Neuronal stem cell (in vitro differentiated cells): Measurements from ENCODE around the gene PLEKHA6.
A peak's percentile ranks its signal among the peaks of the same experiment; 100 is the strongest.

Experiments used
- DNase-seq: peaks from one replicate; pipeline ENCODE4 v3.0.0-alpha.2; 2013; ENCODE audit warnings: low spot score
- H2AFZ ChIP-seq: one replicate; pipeline ENCODE4 v1.6.1; 2013; ENCODE audit warnings: mild to moderate bottlenecking, low read length, inconsistent platforms
- H2AK5ac ChIP-seq: 2 replicates; pipeline ENCODE4 v1.6.1; 2013; ENCODE audit warnings: low read depth, mild to moderate bottlenecking, inconsistent platforms, low read length, moderate library complexity, mixed read lengths
- H2BK120ac ChIP-seq: 2 replicates; pipeline ENCODE4 v1.6.1; 2013; ENCODE audit warnings: low read depth, mild to moderate bottlenecking, inconsistent platforms, low read length, moderate library complexity, mixed read lengths
- H2BK12ac ChIP-seq: one replicate; pipeline ENCODE4 v1.6.1; 2013; ENCODE audit warnings: low read length, inconsistent platforms
- H2BK15ac ChIP-seq: 2 replicates; pipeline ENCODE4 v1.6.1; 2013; ENCODE audit warnings: mild to moderate bottlenecking, low read length, inconsistent platforms, mixed read lengths
- H2BK5ac ChIP-seq: one replicate; pipeline ENCODE4 v1.6.1; 2013; ENCODE audit warnings: inconsistent platforms, mild to moderate bottlenecking, low read length, moderate library complexity
- H3K14ac ChIP-seq: one replicate; pipeline ENCODE4 v1.6.1; 2013; ENCODE audit warnings: low read length, inconsistent platforms
- H3K18ac ChIP-seq: 2 replicates; pipeline ENCODE4 v1.6.1; 2013; ENCODE audit warnings: low read length, inconsistent platforms
- H3K23ac ChIP-seq: 2 replicates; pipeline ENCODE4 v1.6.1; 2013; ENCODE audit warnings: low read depth, mild to moderate bottlenecking, mixed read lengths, low read length, inconsistent platforms; ENCODE audit not compliant: poor library complexity
- H3K27ac ChIP-seq: replicated peaks from 3 replicates; pipeline ENCODE4 v1.5.1; 2013; ENCODE audit warnings: low read length, inconsistent platforms
- H3K27me3 ChIP-seq, 3 experiments: 2 replicates each; pipeline ENCODE4 v1.6.1; 2013; ENCODE audit warnings: low read length in 3 of 3, mild to moderate bottlenecking in 2 of 3, inconsistent platforms in 1 of 3, low read depth in 1 of 3, mixed read lengths in 1 of 3, moderate library complexity in 1 of 3; ENCODE audit not compliant: control insufficient read depth in 3 of 3, insufficient read depth in 3 of 3
- H3K36me3 ChIP-seq, 2 donors: replicated peaks in 1 of 2; 2 replicates each; pipeline ENCODE4 v1.6.1; 2013; ENCODE audit warnings: low read length in 2 of 2; ENCODE audit not compliant: control insufficient read depth in 2 of 2, insufficient read depth in 2 of 2
- H3K4ac ChIP-seq: 2 replicates; pipeline ENCODE4 v1.6.1; 2013; ENCODE audit warnings: inconsistent platforms, mild to moderate bottlenecking, low read length, moderate library complexity
- H3K4me1 ChIP-seq, 2 donors: 1 replicate in 1 of 2; 2 replicates in 1 of 2; pipeline ENCODE4 v1.6.1; 2013; ENCODE audit warnings: low read length in 2 of 2, low read depth in 1 of 2; ENCODE audit not compliant: control insufficient read depth in 2 of 2, insufficient read depth in 1 of 2
- H3K4me2 ChIP-seq: one replicate; pipeline ENCODE4 v1.6.1; 2013; ENCODE audit warnings: mild to moderate bottlenecking, low read length, inconsistent platforms; ENCODE audit not compliant: insufficient read depth, poor library complexity, severe bottlenecking
- H3K4me3 ChIP-seq, 2 donors: 2 replicates each; pipeline ENCODE4 v1.5.1; 2013; ENCODE audit warnings: low read length in 2 of 2, mild to moderate bottlenecking in 2 of 2, inconsistent platforms in 1 of 2, moderate library complexity in 1 of 2
- H3K79me1 ChIP-seq: one replicate; pipeline ENCODE4 v1.6.1; 2013; ENCODE audit warnings: low read depth, mild to moderate bottlenecking, inconsistent platforms, low read length, moderate library complexity
- H3K9ac ChIP-seq: one replicate; pipeline ENCODE4 v1.6.1; 2013; ENCODE audit warnings: mild to moderate bottlenecking, low read depth, low read length, inconsistent platforms; ENCODE audit not compliant: poor library complexity
- H3K9me3 ChIP-seq, 2 donors: replicated peaks in 1 of 2; 2 replicates each; pipeline versions ENCODE3 to v1.6.1; 2013; ENCODE audit warnings: low read length in 2 of 2, mild to moderate bottlenecking in 2 of 2, inconsistent platforms in 1 of 2, low read depth in 1 of 2, mixed read lengths in 1 of 2, moderate library complexity in 1 of 2; ENCODE audit not compliant: control insufficient read depth in 2 of 2, insufficient read depth in 1 of 2
- H4K8ac ChIP-seq: one replicate; pipeline ENCODE4 v1.6.1; 2013; ENCODE audit warnings: low read depth, mild to moderate bottlenecking, inconsistent platforms, low read length, moderate library complexity
- H4K91ac ChIP-seq: one replicate; pipeline ENCODE4 v1.6.1; 2013; ENCODE audit warnings: low read length, low read depth, mild to moderate bottlenecking, inconsistent platforms; ENCODE audit not compliant: poor library complexity
- WGBS, 2 donors: extraction: QIAGEN DNeasy Blood & Tissue Kit; methylation state at CpG; one replicate each; pipeline ENCODE4 v1.1.7; 2013; ENCODE audit warnings: missing lambda C conversion rate in 2 of 2, mixed read lengths in 1 of 2; ENCODE audit not compliant: insufficient read length in 2 of 2, insufficient replicate concordance in 1 of 2; ENCODE audit errors: extremely low coverage in 2 of 2; 5-methylcytosine and 5-hydroxymethylcytosine counted together

PLEKHA6 gene

DNA sequence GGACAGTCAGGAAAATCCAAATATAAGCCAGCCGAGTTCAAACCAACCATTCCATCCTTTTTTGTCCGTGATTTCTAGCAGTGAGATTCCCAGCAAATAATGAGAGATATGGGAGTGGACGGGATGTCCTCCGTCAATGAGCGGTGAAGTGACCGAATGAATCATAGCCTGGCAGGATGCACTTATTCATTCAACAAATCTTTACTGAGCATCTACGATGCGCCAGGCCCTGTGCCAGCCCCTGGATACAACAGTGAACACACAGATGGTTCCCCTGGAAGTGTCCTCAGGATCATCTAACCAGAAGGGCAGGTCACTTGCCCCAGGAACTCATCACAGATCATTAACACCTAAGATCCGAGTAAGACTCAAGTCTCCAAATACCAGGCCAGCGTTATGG lies 8.2 kb upstream of the PLEKHA6 start:
- H3K23ac ChIP-seq: no peak overlapping the region
- no peak overlapping the region for H2AK5ac ChIP-seq
- H3K9me3 ChIP-seq: peaks cover 0 to 2% of the 10 kb centered on the region in 2 donors
- no peak overlapping the region for H2BK12ac ChIP-seq
- no peak overlapping the region for H3K14ac ChIP-seq
- H4K8ac ChIP-seq: no peak overlapping the region
- H3K18ac ChIP-seq: no peak overlapping the region
- no peaks in the 10 kb centered on the region for H3K79me1 ChIP-seq
- H2BK5ac ChIP-seq: no peak overlapping the region
- no peak overlapping the region for H4K91ac ChIP-seq
- no peak overlapping the region for H3K27ac ChIP-seq
- H2AFZ ChIP-seq: no peak overlapping the region
- peaks cover 3 to 6% of the 10 kb centered on the region in 2 donors for H3K4me1 ChIP-seq
- WGBS, 2 donors: no CpG with 5 or more reads among the region's 10 CpGs
- no peak overlapping the region for H2BK120ac ChIP-seq
- H3K4ac ChIP-seq: no peak overlapping the region
- H3K27me3 ChIP-seq: peaks cover 0 to 76% (median 9%) of the 10 kb centered on the region in 3 experiments
- H3K4me3 ChIP-seq: no peak overlapping the region
- no peak for DNase-seq
- no peak overlapping the region for H3K4me2 ChIP-seq
- H2BK15ac ChIP-seq: no peak overlapping the region
- no peaks in the 10 kb centered on the region for H3K36me3 ChIP-seq
- no peak overlapping the region for H3K9ac ChIP-seq

DNA sequence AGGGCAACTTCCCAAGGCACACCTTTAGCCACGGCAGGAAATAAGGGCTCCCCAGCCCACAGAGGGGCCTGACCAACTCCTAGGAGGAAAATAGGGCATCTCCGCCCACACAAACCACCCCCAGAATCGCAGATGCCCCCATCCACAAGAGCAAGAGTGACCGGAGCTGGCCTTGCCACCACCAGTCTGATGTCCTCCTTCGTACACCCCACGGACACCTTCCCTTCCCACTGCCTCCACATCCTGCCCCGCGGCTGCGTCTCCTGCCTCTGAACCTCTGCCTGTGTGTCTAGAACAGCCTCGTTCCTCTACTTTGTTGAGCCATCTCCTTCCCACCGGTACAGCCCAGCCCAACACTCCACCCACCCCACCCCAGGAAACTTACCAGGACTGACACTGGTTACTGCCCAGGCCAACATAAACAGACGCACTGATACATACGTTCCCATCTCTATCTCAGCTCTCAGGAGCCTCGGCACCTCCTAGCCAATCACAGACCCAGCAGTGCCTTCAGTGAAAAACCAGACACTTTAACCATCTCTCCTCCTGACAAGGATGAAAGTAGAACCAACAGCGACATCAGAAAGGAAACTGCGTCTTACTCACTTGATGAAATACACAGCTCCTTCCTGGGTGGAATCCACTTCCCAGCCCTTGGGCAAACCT lies 7.6 kb upstream of the PLEKHA6 start:
- no CpG with 5 or more reads among the region's 16 CpGs for WGBS, 2 donors

DNA sequence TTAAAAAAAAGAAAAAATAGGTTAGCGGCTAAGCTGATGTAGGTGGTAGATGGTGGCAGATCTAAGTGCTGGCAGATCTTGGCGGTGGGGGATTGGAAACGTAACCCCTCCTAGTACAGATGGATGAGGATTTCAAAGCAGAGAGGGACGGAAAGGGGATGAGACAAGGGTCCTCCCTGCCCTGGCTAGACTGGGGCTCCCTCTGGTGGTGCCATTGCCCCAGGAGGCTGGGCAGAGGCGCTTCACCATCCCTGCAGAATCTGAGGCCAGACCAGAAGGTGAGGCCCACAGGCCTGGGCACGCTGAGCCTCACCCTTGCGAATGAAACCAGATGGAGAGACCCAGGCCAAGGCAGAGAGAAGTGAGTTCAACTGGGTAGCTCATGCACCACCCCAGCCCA lies 7.0 kb upstream of the PLEKHA6 start:
- WGBS, 2 donors: no CpG with 5 or more reads among the region's 7 CpGs
- no peak overlapping the region for H3K4ac ChIP-seq
- H2AK5ac ChIP-seq: no peak overlapping the region
- no peak overlapping the region for H3K4me3 ChIP-seq
- H3K27ac ChIP-seq: no peak overlapping the region
- no peaks in the 10 kb centered on the region for H3K36me3 ChIP-seq
- DNase-seq: no peak
- H3K14ac ChIP-seq: no peak overlapping the region
- no peak overlapping the region for H3K4me2 ChIP-seq
- no peak overlapping the region for H2BK15ac ChIP-seq
- no peaks in the 10 kb centered on the region for H3K79me1 ChIP-seq
- no peak overlapping the region for H2BK12ac ChIP-seq
- no peak overlapping the region for H2BK120ac ChIP-seq
- H3K18ac ChIP-seq: no peak overlapping the region
- H4K8ac ChIP-seq: no peak overlapping the region
- no peak overlapping the region for H3K23ac ChIP-seq
- no peak overlapping the region for H4K91ac ChIP-seq
- no peak overlapping the region for H2BK5ac ChIP-seq
- H2AFZ ChIP-seq: no peak overlapping the region
- peaks cover 0 to 69% (median 16%) of the 10 kb centered on the region in 3 experiments for H3K27me3 ChIP-seq
- H3K9me3 ChIP-seq: peaks cover 0 to 2% of the 10 kb centered on the region in 2 donors
- peaks cover 3 to 7% of the 10 kb centered on the region in 2 donors for H3K4me1 ChIP-seq
- no peak overlapping the region for H3K9ac ChIP-seq

More for the DNA sequence above, 7.6 kb upstream of the PLEKHA6 start:
- H4K8ac ChIP-seq: no peak overlapping the region
- H3K4ac ChIP-seq: no peak overlapping the region
- no peak overlapping the region for H3K27ac ChIP-seq
- H3K4me1 ChIP-seq: peaks cover 3 to 7% of the 10 kb centered on the region in 2 donors
- H3K36me3 ChIP-seq: no peaks in the 10 kb centered on the region
- H3K23ac ChIP-seq: no peak overlapping the region
- no peak overlapping the region for H2BK15ac ChIP-seq
- H3K4me3 ChIP-seq: no peak overlapping the region
- H2AFZ ChIP-seq: no peak overlapping the region
- no peak overlapping the region for H2AK5ac ChIP-seq
- H3K79me1 ChIP-seq: no peaks in the 10 kb centered on the region
- no peak overlapping the region for H3K18ac ChIP-seq
- H2BK5ac ChIP-seq: no peak overlapping the region
- H3K9me3 ChIP-seq: peaks cover 0 to 2% of the 10 kb centered on the region in 2 donors
- H3K14ac ChIP-seq: no peak overlapping the region
- H2BK120ac ChIP-seq: no peak overlapping the region
- no peak overlapping the region for H3K4me2 ChIP-seq
- peaks cover 0 to 71% (median 13%) of the 10 kb centered on the region in 3 experiments for H3K27me3 ChIP-seq
- H2BK12ac ChIP-seq: no peak overlapping the region
- H3K9ac ChIP-seq: peak overlapping the region; percentile 53
- no peak for DNase-seq
- H4K91ac ChIP-seq: no peak overlapping the region

DNA sequence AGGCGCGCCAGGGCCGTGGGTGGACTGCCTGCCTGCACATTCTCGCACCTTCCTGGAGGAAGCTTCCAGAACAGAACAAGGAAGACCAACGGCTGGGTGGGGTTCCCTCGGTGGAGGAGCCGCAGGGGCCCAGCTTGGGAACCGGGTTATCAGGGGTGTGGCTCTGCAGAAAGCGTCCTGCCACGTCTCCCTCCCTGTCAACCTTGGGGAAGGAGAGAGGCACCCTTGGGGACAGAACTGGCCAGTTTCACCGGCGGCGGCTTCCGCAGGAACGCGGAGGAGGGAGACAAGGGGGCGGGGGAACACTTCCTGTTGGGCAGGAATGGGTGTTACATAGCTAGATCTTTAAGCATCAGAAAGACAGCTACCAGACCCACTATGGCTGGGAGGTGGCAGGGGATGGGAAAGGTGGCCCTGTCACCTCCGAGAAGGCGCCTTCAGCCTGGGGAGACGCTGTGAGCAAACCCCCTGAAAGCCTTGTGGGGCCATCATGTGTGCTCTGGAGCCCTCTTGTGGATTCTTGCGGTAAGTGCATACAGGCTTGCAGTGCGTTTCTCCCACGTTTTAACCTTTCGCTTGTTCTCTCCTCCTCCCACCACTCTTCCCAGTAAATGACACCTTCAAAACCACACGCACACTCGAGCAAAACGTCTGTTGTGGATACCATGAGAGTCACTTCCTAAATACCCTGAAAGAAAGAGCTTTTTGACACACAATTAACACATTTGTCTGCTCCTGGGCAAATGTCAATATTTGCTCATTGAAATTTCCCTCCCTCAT lies 3.8 kb upstream of the PLEKHA6 start:
- Histone ChIP-seq H3K36me3 (no peaks in the 10 kb centered on the region), H3K4me2 (peak overlapping the region; percentile 53), H2BK12ac (no peak overlapping the region), H2BK120ac (no peak overlapping the region), H4K8ac (no peak overlapping the region), H3K9ac (no peak overlapping the region), H3K4me1 (peaks cover 16 to 17% of the 10 kb centered on the region in 2 donors), H2BK15ac (no peak overlapping the region), H2AK5ac (peak overlapping the region; percentile 23), H3K79me1 (no peaks in the 10 kb centered on the region), H2AFZ (peak overlapping the region; percentile 94), H3K23ac (peak overlapping the region; percentile 21), H3K4ac (no peak overlapping the region), H4K91ac (no peak overlapping the region), H3K4me3 (peak overlapping the region; percentile 36 to 38), H2BK5ac (peak overlapping the region; percentile 33), H3K27me3 (peaks cover 0 to 40% (median 18%) of the 10 kb centered on the region in 3 experiments), H3K14ac (no peak overlapping the region), H3K18ac (peak overlapping the region; percentile 58), H3K27ac (no peak overlapping the region), H3K9me3 (no peaks in the 10 kb centered on the region)
- no CpG with 5 or more reads among the region's 27 CpGs for WGBS, 2 donors
- DNase-seq: peak; percentile 79
